Left ventricle myocardium inferior (tissue), 1 donor: ENCODE results near the gene DUOXA2. TPM values are rescaled to one million over a fixed set of nuclear protein-coding genes. Genes with fewer than 3 reads are reported as not detected.
A peak's percentile ranks its signal among the peaks of the same experiment; 100 is the strongest.

Experiments used
- DNase-seq: peaks from one replicate; pipeline ENCODE4 v3.0.0-alpha.2; 2020
- H3K27ac ChIP-seq: fragments of 200-600 bp; replicated peaks from 2 replicates; pipeline ENCODE4 v1.8.0; 2021
- H3K27me3 ChIP-seq: fragments of 200-600 bp; 2 replicates; pipeline ENCODE4 v1.8.0; 2021; ENCODE audit warnings: low read depth
- H3K36me3 ChIP-seq: fragments of 200-600 bp; 2 replicates; pipeline ENCODE4 v1.8.0; 2021
- H3K4me1 ChIP-seq: fragments of 200-600 bp; 2 replicates; pipeline ENCODE4 v1.8.0; 2021
- H3K4me3 ChIP-seq: fragments of 200-600 bp; 2 replicates; pipeline ENCODE4 v1.8.0; 2021; ENCODE audit warnings: mild to moderate bottlenecking, moderate library complexity
- H3K9me3 ChIP-seq: fragments of 200-600 bp; replicated peaks from 2 replicates; pipeline ENCODE4 v1.8.0; 2021
- CTCF ChIP-seq: fragments of 200-600 bp; IDR thresholded peaks from 2 replicates; pipeline ENCODE4 v1.8.0; 2021; ENCODE audit warnings: antibody characterized with exemption, mild to moderate bottlenecking, borderline replicate concordance
- intact Hi-C: fragments of 100-400 bp; cut with micrococcal nuclease; formaldehyde crosslinking; loops from one replicate; pipeline ENCODE4 v1.11.0; 2022
- total RNA-seq: library from RNA; stranded (reverse); fragmentation: NEBNext Ultra II Directional; extraction: Animal tissue kit (Norgen Biotek cat#: 25700); gene quantifications from one replicate; pipeline ENCODE4 v1.2.1, GENCODE V29; 2021
- donor health status: DM: no; HTN: yes; CAD: no; lungs with severe emphysema.

Gene DUOXA2
- total RNA-seq, 1 donor from 2014 or later = not detected

- DNase-seq = no peak
- TF ChIP-seq CTCF = no peak
- Histone ChIP-seq H3K4me1 (peaks cover 31% of the 10 kb centered on the region), H3K27ac (no peak overlapping the region), H3K36me3 (no peaks in the 10 kb centered on the region), H3K9me3 (no peaks in the 10 kb centered on the region), H3K4me3 (no peak overlapping the region), H3K27me3 (peaks cover 94% of the 10 kb centered on the region)
- intact Hi-C loops = no loop called here
Measured at GRCh38 chr15:45111390-45112142, 2.6 kb upstream of the DUOXA2 start.

- peaks cover 94% of the 10 kb centered on the region for H3K27me3 ChIP-seq
- H3K36me3 ChIP-seq = no peaks in the 10 kb centered on the region
- intact Hi-C loops = no loop called here
- no peaks in the 10 kb centered on the region for H3K9me3 ChIP-seq
- TF ChIP-seq CTCF = no peak
- no peak overlapping the region for H3K27ac ChIP-seq
- H3K4me3 ChIP-seq = peak overlapping the region; percentile 30
- peaks cover 37% of the 10 kb centered on the region for H3K4me1 ChIP-seq
- DNase-seq = no peak
Measured at GRCh38 chr15:45112143-45112590, 2.0 kb upstream of the DUOXA2 start.

- intact Hi-C loops = no loop called here
- Histone ChIP-seq H3K9me3 (no peaks in the 10 kb centered on the region), H3K4me3 (peak overlapping the region; percentile 30), H3K27me3 (peaks cover 97% of the 10 kb centered on the region), H3K27ac (no peak overlapping the region), H3K4me1 (peaks cover 44% of the 10 kb centered on the region), H3K36me3 (no peaks in the 10 kb centered on the region)
- DNase-seq = no peak
- no peak for TF ChIP-seq CTCF
Measured at GRCh38 chr15:45112591-45113379, 1.3 kb upstream of the DUOXA2 start.

GRCh38 chr15:45113380-45113990, 641 bp upstream of the DUOXA2 start:
- H3K9me3 ChIP-seq = no peaks in the 10 kb centered on the region
- H3K4me3 ChIP-seq = peak overlapping the region; percentile 30
- H3K27ac ChIP-seq = no peak overlapping the region
- H3K36me3 ChIP-seq = no peaks in the 10 kb centered on the region
- peaks cover 46% of the 10 kb centered on the region for H3K4me1 ChIP-seq
- intact Hi-C loops = no loop called here
- no peak for DNase-seq
- no peak for TF ChIP-seq CTCF
- H3K27me3 ChIP-seq = peaks cover 91% of the 10 kb centered on the region

- intact Hi-C loops = no loop called here
- Histone ChIP-seq H3K27ac (no peak overlapping the region), H3K4me1 (peaks cover 46% of the 10 kb centered on the region), H3K4me3 (peak overlapping the region; percentile 41), H3K9me3 (no peaks in the 10 kb centered on the region), H3K27me3 (peaks cover 90% of the 10 kb centered on the region), H3K36me3 (no peaks in the 10 kb centered on the region)
- DNase-seq = no peak
- TF ChIP-seq CTCF = no peak
Measured at GRCh38 chr15:45114751-45115085, 592 bp downstream of the DUOXA2 start.
